ENCODE measurements around the gene SNN. TPM values are rescaled to one million over a fixed set of nuclear protein-coding genes. Genes with fewer than 3 reads are reported as not detected.

SNN gene
- total RNA-seq, 6 experiments from 2014 or later: 3.5 to 7.9 (median 5.6) TPM

- intact Hi-C loops (cut with DNase I): no loop called here
Measured at GRCh38 chr16:11633113-11633512, 35.1 kb upstream of the SNN start.

GRCh38 chr16:11634312-11634711, 33.9 kb upstream of the SNN start:
- ATAC-seq (no peak), DNase-seq (no peak)
- intact Hi-C loops (cut with DNase I): no loop called here
- H3K27ac ChIP-seq: no peak overlapping the region
- TF ChIP-seq CTCF (IDR thresholded peaks at IDR 0.05) (no peak), POLR2A (IDR thresholded peaks at IDR 0.05) (no peak)
- no peaks in the 10 kb centered on the region for H3K4me1 ChIP-seq
- no peaks in the 10 kb centered on the region for H3K36me3 ChIP-seq
- WGBS (ENCODE audit: insufficient coverage, low coverage, low lambda C conversion rate, missing lambda C conversion rate): 81% methylated on average over 6 of the region's 6 CpGs
- H3K4me3 ChIP-seq: no peak overlapping the region
- no peaks in the 10 kb centered on the region for H3K9me3 ChIP-seq
- no peaks in the 10 kb centered on the region for H3K27me3 ChIP-seq

More at GRCh38 chr16:11633113-11633512, 35.1 kb upstream of the SNN start:
- WGBS (ENCODE audit: insufficient coverage, low coverage, low lambda C conversion rate, missing lambda C conversion rate): 71% methylated on average over 1 of the region's 3 CpGs
- no peaks in the 10 kb centered on the region for H3K36me3 ChIP-seq
- DNase-seq (no peak), ATAC-seq (no peak)
- no peaks in the 10 kb centered on the region for H3K27me3 ChIP-seq
- H3K4me1 ChIP-seq: no peaks in the 10 kb centered on the region
- H3K9me3 ChIP-seq: no peaks in the 10 kb centered on the region
- H3K27ac ChIP-seq: peak overlapping the region in 1 of 3 donors; percentile 10
- no peak for TF ChIP-seq CTCF (IDR thresholded peaks at IDR 0.05)
- TF ChIP-seq POLR2A (IDR thresholded peaks at IDR 0.05): no peak
- H3K4me3 ChIP-seq: no peak overlapping the region

- 81% methylated on average over 3 of the region's 10 CpGs for WGBS (ENCODE audit: insufficient coverage, low coverage, low lambda C conversion rate, missing lambda C conversion rate)
- H3K4me1 ChIP-seq: peaks cover 0 to 6% (median 0%) of the 10 kb centered on the region in 4 donors
- intact Hi-C loops (cut with DNase I): no loop called here
- H3K27me3 ChIP-seq: no peaks in the 10 kb centered on the region
- no peaks in the 10 kb centered on the region for H3K9me3 ChIP-seq
- H3K4me3 ChIP-seq: no peak overlapping the region
- no peak for DNase-seq
- no peak for ATAC-seq
- no peak for TF ChIP-seq CTCF (IDR thresholded peaks at IDR 0.05)
- no peaks in the 10 kb centered on the region for H3K36me3 ChIP-seq
- no peak overlapping the region for H3K27ac ChIP-seq
Measured at GRCh38 chr16:11635113-11635652, 33.1 kb upstream of the SNN start.

- H3K9me3 ChIP-seq: no peaks in the 10 kb centered on the region
- TF ChIP-seq CTCF (IDR thresholded peaks at IDR 0.05) (no peak), POLR2A (IDR thresholded peaks at IDR 0.05) (no peak)
- intact Hi-C loops (cut with DNase I): no loop called here
- WGBS (ENCODE audit: insufficient coverage, low coverage, low lambda C conversion rate, missing lambda C conversion rate): 83% methylated on average over 7 of the region's 12 CpGs
- no peak for ATAC-seq
- no peak for DNase-seq
- H3K27ac ChIP-seq: no peak overlapping the region
- H3K27me3 ChIP-seq: no peaks in the 10 kb centered on the region
- H3K36me3 ChIP-seq: no peaks in the 10 kb centered on the region
- H3K4me1 ChIP-seq: peaks cover 0 to 12% (median 3%) of the 10 kb centered on the region in 4 donors
- no peak overlapping the region for H3K4me3 ChIP-seq
Measured at GRCh38 chr16:11635679-11636171, 32.5 kb upstream of the SNN start.
